DMS114 treated with DMSO at 0.1 percent for 48 hours (cell line): ENCODE results near the gene BMP7.
A peak's percentile ranks its signal among the peaks of the same experiment; 100 is the strongest.
"Not testable (repeated sequence)": the region's sequence is repeated elsewhere in the genome, so short reads cannot be mapped to it uniquely, and the experiment has no call there.

Experiments used
- DNase-seq: peaks from one replicate; lab custom pipeline; 2025; ENCODE audit not compliant: unreplicated experiment; lab: John Stamatoyannopoulos, UW

Gene BMP7

DNA sequence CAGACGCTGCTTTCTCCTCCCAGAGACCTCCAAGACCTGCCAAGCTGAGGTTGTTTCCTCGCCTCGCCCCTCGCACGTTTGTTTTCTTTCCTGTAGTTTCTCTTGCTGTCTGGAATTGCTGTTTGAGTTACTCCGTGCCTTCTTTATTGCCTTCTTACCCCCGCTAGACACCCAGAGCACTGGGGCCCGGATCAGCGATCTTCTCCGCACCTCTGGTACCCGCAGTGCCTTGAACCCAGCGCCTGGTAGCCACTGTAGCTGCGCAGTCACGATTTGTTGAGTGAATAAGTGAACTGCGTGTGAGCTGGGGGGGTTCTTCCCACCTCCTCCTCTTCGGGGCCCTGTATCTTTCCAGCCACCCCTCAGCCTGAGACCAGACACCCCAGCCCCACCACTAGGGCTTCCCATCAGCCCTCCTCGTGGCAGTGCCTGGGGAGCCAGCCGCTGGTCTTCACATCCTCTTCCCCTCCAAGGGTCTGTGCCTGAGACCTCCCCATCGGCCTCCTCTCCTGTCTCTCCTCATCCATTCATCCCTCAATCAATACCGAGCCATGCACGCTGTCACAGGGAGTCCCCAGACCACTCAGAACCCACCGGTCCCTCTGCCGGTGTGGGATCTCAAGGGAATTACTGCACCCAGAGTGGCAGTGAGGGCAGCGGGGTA lies 849 bp upstream of the BMP7 start:
- no peak for DNase-seq

DNA sequence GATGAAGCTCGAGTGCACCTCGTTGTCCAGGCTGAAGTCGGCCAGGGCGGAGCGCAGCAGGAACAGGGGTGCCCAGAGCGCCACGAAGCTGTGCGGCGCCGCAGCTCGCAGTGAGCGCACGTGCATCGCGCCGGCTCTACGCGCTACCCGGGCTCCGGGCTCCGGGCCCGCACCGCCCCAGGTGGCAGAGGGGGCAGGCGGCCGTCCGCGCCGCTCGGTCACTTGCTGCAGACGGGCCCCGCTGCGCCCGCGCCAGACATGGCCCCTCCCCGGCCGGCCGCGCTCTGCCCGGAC lies 497 bp downstream of the BMP7 start:
- no peak for DNase-seq

- peak; percentile 9 for DNase-seq
These were observed 975 bp downstream of the BMP7 start for GRCh38 chr20:57265336-57265996.

GRCh38 chr20:57264908-57265335 lies 1.5 kb downstream of the BMP7 start:
- not testable (repeated sequence) for DNase-seq

DNA sequence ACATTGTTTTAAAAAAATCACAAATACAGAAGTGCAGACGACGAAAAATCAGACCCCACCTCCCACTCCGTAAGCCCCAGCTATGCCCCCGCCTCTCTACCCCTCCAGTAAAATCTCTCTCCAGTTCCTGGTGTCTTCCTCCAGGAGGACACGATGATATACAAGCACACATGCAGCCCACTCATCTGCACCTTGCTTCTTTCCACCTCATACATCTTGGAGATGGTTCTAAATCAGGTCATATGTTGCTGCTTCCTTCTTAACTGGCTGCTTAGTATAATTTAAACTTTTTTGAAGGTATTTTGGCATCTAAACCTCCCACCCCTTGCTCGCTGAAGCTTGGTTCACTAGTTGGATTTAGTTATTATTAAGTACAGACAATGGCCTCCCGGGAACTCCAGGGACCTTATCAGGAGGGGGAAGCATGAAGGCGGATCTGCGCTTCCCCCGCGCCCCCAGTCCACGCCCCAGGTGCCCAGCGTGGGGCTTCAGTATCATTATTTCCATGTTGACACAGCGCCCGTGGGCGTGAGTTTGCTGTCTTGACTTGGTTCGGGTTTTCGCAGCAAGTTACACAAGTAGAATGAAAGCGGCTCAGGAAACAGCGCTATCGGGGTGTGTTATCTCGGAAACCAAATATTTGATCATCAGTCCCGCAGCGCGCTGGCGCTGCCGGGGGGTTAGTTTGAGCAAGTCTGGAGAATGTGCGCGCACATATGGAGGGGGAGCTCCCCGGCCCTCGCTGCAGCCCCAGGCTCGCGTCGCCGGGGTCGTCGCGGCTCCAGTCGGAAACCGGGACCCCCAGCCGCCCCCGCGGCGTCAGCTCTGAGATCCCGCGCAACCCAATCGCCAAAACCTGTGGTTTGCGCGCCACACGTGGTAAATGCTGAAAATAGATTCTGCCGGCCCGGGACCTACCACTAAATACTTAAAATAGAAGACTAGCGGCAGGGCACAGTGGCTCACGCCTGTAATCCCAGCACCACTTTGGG lies 2.3 kb downstream of the BMP7 start:
- DNase-seq = no peak

GRCh38 chr20:57262784-57263609 lies 3.4 kb downstream of the BMP7 start:
- DNase-seq = no peak

GRCh38 chr20:57262301-57262700 lies 4.1 kb downstream of the BMP7 start:
- no peak for DNase-seq

GRCh38 chr20:57261457-57262251 lies 4.8 kb downstream of the BMP7 start:
- no peak for DNase-seq

GRCh38 chr20:57260934-57261333 lies 5.5 kb downstream of the BMP7 start:
- no peak for DNase-seq

GRCh38 chr20:57259938-57260921 lies 6.2 kb downstream of the BMP7 start:
- no peak for DNase-seq

DNA sequence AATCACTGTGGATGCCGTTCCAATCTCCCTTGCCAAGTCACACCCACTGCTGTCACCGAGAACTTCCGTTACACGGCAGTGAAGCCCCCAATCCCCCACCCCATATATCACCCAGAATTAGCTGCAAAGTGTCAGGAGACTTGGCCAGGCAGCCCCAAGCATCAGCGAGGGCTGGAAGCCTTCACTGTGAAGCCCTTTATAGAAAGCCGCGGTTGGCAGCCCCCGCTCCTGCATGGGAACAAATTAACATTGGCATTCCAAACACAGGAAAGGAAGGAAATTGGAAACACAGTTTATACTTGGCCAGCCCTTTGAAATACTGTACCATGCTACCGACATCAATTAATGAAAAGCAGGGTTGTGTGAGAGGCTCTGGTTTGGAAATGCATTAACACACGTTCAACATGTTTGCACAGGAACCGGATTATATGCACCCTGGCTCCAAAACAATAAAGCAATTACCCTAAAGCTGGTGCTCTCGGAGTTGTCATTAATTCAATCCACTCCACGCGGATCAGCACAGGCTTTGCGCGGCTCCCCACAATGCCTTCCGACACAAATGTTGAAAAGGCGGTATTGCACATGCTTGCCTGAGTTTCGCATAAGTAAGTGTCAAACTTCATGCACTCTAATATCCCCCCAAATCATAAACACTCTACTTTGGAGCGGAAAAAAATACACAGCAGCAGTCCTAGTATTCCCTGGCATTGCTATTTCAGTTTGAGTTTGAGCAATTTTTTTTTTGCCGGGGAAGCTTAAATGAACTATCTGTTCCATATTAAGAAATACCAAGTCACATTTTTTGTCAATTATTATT lies 7.1 kb downstream of the BMP7 start:
- DNase-seq = no peak

- no peak for DNase-seq
These were observed 8.6 kb downstream of the BMP7 start for GRCh38 chr20:57257701-57258453.

DNA sequence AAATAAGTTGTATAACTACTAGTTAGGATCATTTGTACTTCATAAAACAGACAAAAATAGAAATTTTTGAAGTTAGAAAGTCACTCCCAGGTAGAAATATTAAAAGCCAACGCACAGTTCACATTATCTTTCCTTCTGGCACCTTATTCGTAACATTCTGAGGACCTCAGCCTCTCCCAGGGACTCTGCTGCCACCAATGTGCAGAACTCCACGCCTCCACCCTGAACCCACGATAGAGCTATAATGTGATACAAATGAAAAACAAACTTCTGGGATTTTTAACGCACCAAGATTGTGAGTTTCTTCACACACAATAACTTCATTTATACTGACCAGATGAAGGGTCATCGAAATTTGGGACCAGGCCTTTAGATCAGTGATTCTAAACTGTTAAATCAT lies 9.5 kb downstream of the BMP7 start:
- no peak for DNase-seq

DNA sequence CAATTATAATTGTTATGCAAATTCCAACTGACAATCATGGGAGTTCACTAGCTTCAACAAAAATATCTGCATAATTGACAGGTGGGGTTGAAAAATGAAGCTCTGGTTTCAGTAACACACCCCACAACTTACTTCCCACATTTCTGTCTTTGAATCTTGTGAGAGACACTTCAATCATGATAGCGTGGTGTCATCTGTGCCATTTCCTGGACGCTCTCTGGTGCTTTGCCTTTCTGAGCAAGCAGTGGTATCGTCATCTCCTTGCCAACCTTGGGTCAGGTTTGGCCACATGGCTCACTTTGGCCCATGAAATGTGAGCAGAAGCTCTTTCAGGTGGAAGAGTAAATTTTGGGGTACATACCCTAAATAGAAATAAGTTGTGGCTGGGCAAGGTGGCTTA lies 10.2 kb downstream of the BMP7 start:
- no peak for DNase-seq

DNA sequence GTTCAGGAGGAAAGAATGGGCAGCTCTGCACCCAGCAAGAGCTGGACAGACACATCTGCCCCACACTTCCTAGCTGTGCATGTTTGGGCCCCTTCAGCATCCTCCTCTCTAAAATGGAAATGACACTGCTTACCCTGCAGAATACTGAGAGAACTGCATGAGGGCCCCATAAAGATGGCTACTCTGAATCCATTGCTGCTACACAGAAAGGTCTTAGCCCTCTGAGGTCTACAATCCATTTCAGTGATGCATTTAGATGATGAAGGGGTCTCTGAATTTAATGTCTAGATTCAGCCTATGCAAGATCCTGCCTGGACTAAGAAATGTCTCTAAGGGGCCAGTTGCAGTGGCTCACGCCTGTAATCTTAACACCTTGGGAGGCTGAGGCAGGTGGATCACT lies 11.3 kb downstream of the BMP7 start:
- no peak for DNase-seq

DNA sequence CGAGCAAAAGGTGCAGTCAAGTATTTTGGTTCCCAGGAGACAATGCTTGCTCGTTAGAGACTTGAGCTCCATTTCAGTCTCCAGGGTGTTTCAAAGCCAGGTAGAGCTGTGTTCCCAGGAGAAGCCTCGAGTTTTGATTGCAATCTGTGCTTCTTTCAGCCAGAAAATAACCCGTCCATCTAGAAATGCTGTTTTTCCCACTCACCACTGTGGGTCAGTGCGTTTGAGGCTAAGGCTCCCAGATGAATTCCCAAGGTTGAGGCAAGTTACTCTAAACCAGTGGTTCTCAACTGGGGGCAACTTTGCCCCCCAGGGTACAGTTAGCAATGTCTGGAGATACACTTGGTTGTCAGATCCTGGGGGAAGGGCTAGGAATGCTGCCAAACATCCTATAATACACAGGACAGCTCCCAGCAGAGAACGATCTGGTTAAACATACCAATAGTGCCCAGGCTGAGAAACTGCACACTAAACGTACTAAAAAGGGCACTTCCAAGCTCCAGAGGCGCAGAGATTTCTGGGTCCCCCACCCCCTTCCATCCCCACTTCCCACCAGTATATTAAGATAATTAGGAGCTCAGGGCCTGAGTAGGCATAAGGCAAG lies 13.8 kb downstream of the BMP7 start:
- DNase-seq = no peak

- DNase-seq = no peak
These were observed 14.5 kb downstream of the BMP7 start for GRCh38 chr20:57251949-57252348.
